ENCODE results near the gene ITGA11.

ITGA11 gene

DNA sequence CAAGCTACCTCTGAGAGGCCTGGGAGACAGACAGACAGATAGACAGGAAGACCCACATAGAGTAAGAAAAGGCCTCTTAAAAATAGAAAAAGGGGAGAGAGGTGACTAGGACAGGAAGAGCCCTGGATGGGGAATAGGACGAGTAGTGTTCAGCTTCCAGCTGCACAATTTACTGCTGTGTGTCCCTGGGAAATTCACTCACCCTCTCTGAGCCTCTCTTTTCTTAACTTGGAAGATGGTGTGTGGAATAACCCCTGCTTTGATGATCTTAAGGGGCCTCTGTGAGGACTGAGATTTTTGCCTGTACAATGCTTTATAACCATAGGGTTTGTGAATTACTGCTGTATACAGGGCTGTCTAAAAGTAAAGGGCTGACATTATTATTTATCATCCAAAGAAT lies 116.9 kb downstream of the ITGA11 start:
- DNase-seq (ENCODE audit: low read depth), result no peak
- TF ChIP-seq, protein P1, sequence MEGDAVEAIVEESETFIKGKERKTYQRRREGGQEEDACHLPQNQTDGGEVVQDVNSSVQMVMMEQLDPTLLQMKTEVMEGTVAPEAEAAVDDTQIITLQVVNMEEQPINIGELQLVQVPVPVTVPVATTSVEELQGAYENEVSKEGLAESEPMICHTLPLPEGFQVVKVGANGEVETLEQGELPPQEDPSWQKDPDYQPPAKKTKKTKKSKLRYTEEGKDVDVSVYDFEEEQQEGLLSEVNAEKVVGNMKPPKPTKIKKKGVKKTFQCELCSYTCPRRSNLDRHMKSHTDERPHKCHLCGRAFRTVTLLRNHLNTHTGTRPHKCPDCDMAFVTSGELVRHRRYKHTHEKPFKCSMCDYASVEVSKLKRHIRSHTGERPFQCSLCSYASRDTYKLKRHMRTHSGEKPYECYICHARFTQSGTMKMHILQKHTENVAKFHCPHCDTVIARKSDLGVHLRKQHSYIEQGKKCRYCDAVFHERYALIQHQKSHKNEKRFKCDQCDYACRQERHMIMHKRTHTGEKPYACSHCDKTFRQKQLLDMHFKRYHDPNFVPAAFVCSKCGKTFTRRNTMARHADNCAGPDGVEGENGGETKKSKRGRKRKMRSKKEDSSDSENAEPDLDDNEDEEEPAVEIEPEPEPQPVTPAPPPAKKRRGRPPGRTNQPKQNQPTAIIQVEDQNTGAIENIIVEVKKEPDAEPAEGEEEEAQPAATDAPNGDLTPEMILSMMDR (IDR thresholded peaks at IDR 0.05; ENCODE audit: low read depth, low read length, missing control alignments), result no peak
- no peak overlapping the region for H3K4me3 ChIP-seq (ENCODE audit: low read depth, low read length)

DNA sequence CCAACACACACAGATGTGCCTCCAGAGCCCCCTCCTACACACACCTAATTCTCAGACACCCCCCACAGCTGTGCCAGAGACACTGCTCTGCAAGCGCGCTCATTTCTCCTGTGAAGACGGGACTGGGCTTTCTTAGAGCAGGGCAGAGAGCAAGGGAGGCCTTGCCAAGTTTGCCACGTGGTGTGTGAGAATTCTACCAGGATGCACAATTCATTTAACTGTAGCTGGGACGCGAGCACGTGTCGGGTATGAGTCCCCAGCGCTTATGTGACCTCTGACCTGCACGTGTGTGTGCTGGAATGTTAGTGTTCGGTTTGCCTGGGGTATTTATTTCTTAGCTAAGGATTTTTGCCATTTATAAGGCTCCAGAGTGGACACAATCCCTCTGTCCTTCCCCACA lies 117.4 kb downstream of the ITGA11 start:
- H3K4me3 ChIP-seq (ENCODE audit: low read depth, low read length), result no peak overlapping the region
- TF ChIP-seq, protein P1 (IDR thresholded peaks at IDR 0.05; ENCODE audit: low read depth, low read length, missing control alignments), result no peak
- no peak for DNase-seq (ENCODE audit: low read depth)

DNA sequence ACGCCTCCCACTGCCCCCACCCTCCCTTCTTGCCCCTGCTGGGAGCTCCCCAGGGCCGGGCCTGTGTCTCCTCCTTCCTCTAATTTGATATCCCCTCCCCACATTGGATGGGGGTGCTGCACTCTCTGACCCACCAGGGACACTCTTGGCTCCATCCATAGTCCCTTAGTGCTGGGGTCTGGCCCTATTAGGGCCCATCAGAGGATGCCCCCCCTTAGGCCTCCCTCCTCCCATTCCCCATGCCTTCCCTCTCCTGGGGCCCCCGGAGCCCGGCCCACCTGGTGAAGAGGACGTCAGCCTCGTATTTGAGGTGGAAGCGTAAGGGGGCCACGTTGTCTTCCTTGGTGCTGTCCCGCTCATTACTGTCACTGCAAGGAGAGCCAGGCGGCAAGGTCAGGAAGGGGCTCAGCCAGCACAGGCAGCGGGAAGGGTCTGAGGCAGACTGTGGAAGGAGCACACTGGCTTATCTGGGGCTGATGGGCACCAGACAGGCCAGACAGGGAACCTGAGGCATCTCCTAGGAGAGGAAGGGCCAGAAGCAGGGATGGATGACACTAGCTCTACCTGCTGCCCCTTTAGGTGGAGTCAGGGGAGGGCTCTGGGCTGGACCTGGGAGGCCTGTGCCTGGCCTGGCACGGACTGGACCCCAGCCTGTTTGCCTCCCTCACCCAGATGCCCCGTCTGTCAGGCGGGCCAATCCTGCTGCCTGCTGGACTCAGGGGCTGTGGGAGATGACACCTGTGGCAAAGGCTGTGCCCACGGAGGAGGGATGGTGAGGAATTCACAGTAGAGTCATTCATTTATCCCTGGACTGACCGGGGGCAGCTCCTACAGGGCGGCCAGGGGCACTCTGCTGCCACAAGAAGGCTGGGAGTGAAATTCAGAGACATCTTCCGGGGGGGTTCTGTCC lies 118.2 kb downstream of the ITGA11 start:
- DNase-seq (ENCODE audit: low read depth), result no peak
- TF ChIP-seq, protein P1 (IDR thresholded peaks at IDR 0.05; ENCODE audit: low read depth, low read length, missing control alignments), result no peak
- no peak overlapping the region for H3K4me3 ChIP-seq (ENCODE audit: low read depth, low read length)

DNA sequence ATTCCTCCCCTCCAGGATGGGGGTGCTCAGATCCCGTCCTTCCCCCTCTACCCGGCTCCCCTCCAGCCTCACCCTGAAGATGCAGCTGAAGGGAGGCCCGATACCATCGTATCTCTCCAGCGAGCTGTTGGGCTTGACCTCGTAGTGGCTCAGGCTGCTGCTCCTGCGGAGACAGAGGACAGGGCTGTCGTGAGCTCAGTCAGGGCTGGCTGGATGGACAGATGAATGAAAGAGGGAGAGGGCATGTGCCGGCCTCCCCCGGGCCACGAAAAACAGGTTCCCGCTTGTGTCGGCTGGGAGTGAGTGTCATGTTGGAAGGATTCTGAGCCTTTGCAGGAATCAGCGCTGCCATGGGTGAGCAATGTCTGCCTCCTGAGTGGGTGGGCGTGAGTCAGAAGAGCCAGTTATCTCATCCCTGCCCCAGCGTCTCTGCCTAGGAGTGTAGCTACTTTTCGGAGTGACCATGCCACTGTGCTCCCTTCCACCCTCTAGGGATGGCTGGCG lies 119.2 kb downstream of the ITGA11 start:
- TF ChIP-seq, protein P1 (IDR thresholded peaks at IDR 0.05; ENCODE audit: low read depth, low read length, missing control alignments), result no peak
- no peak overlapping the region for H3K4me3 ChIP-seq (ENCODE audit: low read depth, low read length)
- no peak for DNase-seq (ENCODE audit: low read depth)

DNA sequence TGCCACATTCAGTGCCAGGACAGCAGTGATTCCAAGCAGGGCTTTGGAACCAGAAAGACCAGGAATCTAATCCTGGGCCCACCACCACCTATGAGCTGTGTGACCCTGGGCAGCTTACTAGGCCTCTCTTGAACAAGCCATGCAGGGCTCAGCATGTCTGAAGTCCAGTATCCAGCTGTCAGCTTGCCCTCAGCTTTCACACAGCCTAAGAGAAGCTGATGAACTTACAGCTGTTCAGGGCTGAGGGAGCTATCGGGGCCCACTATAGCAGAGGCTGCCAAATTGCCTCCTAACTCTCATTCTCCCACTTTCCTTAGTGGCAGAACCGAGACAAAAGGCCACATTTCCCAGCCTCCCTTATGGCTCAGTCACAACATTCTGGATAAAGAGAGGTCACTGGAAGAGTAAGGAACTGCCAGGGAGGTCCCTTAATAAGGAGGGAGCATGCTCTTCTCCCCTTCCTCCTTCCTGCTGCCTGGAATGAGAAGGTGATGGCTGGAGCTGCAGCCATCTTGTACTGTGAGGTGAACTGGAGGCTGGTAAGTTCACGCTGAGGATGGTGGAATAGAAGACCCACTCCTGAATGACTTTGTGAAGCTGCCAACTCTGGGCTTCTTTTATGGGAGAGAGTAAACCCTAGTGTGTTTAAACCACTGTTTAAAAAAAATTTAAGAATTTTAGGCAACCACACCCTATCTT lies 120.0 kb downstream of the ITGA11 start:
- no peak for DNase-seq (ENCODE audit: low read depth)

DNA sequence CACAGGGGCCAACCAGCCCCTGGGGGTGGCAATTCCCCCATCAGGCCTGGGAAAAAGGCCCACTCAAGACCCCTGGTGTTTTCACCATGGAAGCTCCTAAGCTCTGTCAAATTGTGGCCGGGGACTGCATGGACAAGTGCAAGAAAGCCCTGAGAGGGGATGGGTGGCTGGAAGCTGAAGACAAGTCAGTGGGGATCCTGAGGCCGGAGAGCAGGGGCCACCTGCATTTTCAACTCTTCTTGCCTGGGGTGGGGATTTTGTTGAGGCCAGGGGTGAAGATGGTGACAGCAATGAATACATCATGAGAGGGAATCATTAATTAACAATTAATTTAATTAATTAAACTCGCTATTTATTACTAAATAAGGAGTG lies 120.5 kb downstream of the ITGA11 start:
- H3K4me3 ChIP-seq (ENCODE audit: low read depth, low read length), result no peak overlapping the region
- DNase-seq (ENCODE audit: low read depth), result no peak

More for the DNA sequence above, 120.0 kb downstream of the ITGA11 start:
- TF ChIP-seq, protein P1 (IDR thresholded peaks at IDR 0.05; ENCODE audit: low read depth, low read length, missing control alignments), result no peak
- no peak overlapping the region for H3K4me3 ChIP-seq (ENCODE audit: low read depth, low read length)

More for the DNA sequence above, 120.5 kb downstream of the ITGA11 start:
- TF ChIP-seq, protein P1 (IDR thresholded peaks at IDR 0.05; ENCODE audit: low read depth, low read length, missing control alignments), result no peak

Measured in GM12864 (cell line).